K562 (cell line): ENCODE data around the gene KCTD1.

Experiments
- AFF4 ChIP-seq: sonication (generic); formaldehyde crosslinking; IDR thresholded peaks from 2 replicates; pipeline ENCODE4 v1.8.0; 2023; ENCODE audit warnings: mild to moderate bottlenecking, missing genetic modification reagents
- CTCF ChIP-seq, 3 experiments: IDR thresholded peaks in 2 of 3; conservative IDR thresholded peaks in 1 of 3; 2 replicates each; pipeline ENCODE4 v1.5.1; 2011 to 2012; ENCODE audit warnings: low read length in 3 of 3, mild to moderate bottlenecking in 3 of 3, control low read depth in 2 of 3, improper control_type of control experiment in 1 of 3, inconsistent platforms in 1 of 3, low read depth in 1 of 3, mixed read lengths in 1 of 3, moderate library complexity in 1 of 3; ENCODE audit not compliant: insufficient read depth in 2 of 3
- ETV1 ChIP-seq: fragments of 450-650 bp; conservative IDR thresholded peaks from 2 replicates; pipeline ENCODE4 v1.6.1; 2016; ENCODE audit warnings: missing genetic modification characterization, control low read depth, low read depth, missing compliant biosample characterization
- KDM5B ChIP-seq: fragments of 200-600 bp; sonication (generic); IDR thresholded peaks from 2 replicates; pipeline ENCODE4 v1.6.1; 2012; ENCODE audit warnings: low read depth, mild to moderate bottlenecking, moderate library complexity, low read length, control low read depth, inconsistent platforms; ENCODE audit not compliant: insufficient replicate concordance
- NFIC ChIP-seq: fragments of 450-650 bp; IDR thresholded peaks from 2 replicates; pipeline ENCODE4 v1.6.1; 2017; ENCODE audit warnings: mild to moderate bottlenecking, inconsistent platforms
- STAT5A ChIP-seq: IDR thresholded peaks from 2 replicates; pipeline ENCODE4 v1.6.1; 2012; ENCODE audit warnings: low read length, inconsistent platforms, borderline replicate concordance
- ZFX ChIP-seq: sonication (generic); formaldehyde crosslinking; IDR thresholded peaks from 2 replicates; pipeline ENCODE4 v1.8.0; 2022; ENCODE audit warnings: mild to moderate bottlenecking, missing genetic modification reagents, moderate library complexity

GRCh38 chr18:26545335-26546123 is 2.8 kb downstream of the KCTD1 start:
- TF ChIP-seq AFF4: no peak
- no peak for TF ChIP-seq KDM5B
- no peak for TF ChIP-seq NFIC
- TF ChIP-seq STAT5A: no peak
- no peak for TF ChIP-seq ZFX (CRISPR knock-in tag)
- TF ChIP-seq CTCF (IDR thresholded peaks at IDR 0.05 in 2 of 3, conservative IDR thresholded peaks at IDR 0.05 in 1 of 3; ENCODE audit: insufficient read depth in 2 of 3, low read depth in 1 of 3, low read length in 3 of 3): no peak
- TF ChIP-seq ETV1 (tag): no peak
